Breast epithelium (tissue), 4 donors: ENCODE data around the gene GALNT7. TPM values are rescaled to one million over a fixed set of nuclear protein-coding genes. Genes with fewer than 3 reads are reported as not detected.

Experiments used
- DNase-seq, 2 donors: peaks; one replicate each; pipeline ENCODE4 v3.0.0-alpha.2; 2019; ENCODE audit warnings: low spot score in 2 of 2
- H3K27ac ChIP-seq, 2 donors: fragments of 200-600 bp; sonication (generic) in 1 of 2; one replicate each; pipeline ENCODE4 v1.5.1; 2016 to 2019; ENCODE audit warnings: mild to moderate bottlenecking in 1 of 2
- H3K27me3 ChIP-seq, 2 donors: fragments of 200-600 bp; sonication (generic) in 1 of 2; one replicate each; pipeline versions ENCODE4 v1.5.1 to v1.6.0; 2017 to 2019; ENCODE audit warnings: control low read depth in 1 of 2, mild to moderate bottlenecking in 1 of 2
- H3K36me3 ChIP-seq: fragments of 200-600 bp; one replicate; pipeline ENCODE4 v1.5.1; 2019
- H3K4me1 ChIP-seq, 2 donors: fragments of 200-600 bp; sonication (generic); one replicate each; pipeline ENCODE4 v1.5.1; 2016 to 2019; ENCODE audit warnings: control low read depth in 1 of 2
- H3K4me3 ChIP-seq, 3 donors: fragments of 200-600 bp; sonication (generic); 1 replicate in 2 of 3; 2 replicates in 1 of 3; pipeline ENCODE4 v1.5.1; 2016 to 2019; ENCODE audit warnings: mild to moderate bottlenecking in 3 of 3, moderate library complexity in 2 of 3
- H3K9me3 ChIP-seq, 2 donors: fragments of 200-600 bp; sonication (generic) in 1 of 2; one replicate each; pipeline ENCODE4 v1.5.1; 2016 to 2019; ENCODE audit warnings: control low read depth in 1 of 2
- CTCF ChIP-seq, 3 donors: fragments of 450-650 bp; IDR thresholded peaks; one replicate each; pipeline ENCODE4 v1.5.1; 2016 to 2017; ENCODE audit warnings: antibody characterized with exemption in 3 of 3, mild to moderate bottlenecking in 3 of 3, moderate library complexity in 3 of 3
- POLR2A ChIP-seq: fragments of 450-650 bp; IDR thresholded peaks from one replicate; pipeline ENCODE4 v1.6.1; 2016; ENCODE audit warnings: antibody characterized with exemption, mild to moderate bottlenecking, moderate library complexity
- POLR2AphosphoS5 ChIP-seq, 3 donors: sonication (generic); formaldehyde crosslinking; IDR thresholded peaks; one replicate each; pipeline ENCODE4 v1.6.1; 2017; ENCODE audit warnings: antibody characterized with exemption in 3 of 3
- intact Hi-C: fragments of 100-400 bp; cut with DNase I; formaldehyde crosslinking; loops from one replicate; pipeline ENCODE4 v1.15.1; 2023; ENCODE audit warnings: low total_unique reads
- total RNA-seq, 3 donors: library from RNA; depleted of rRNA; stranded (reverse); fragments of >200 nt; gene quantifications; one replicate each; pipeline ENCODE4 v1.1.0, GENCODE V29; 2016

Gene GALNT7
- total RNA-seq, 3 donors from 2014 or later, result 10.7 to 67.2 (median 52.2) TPM

DNA sequence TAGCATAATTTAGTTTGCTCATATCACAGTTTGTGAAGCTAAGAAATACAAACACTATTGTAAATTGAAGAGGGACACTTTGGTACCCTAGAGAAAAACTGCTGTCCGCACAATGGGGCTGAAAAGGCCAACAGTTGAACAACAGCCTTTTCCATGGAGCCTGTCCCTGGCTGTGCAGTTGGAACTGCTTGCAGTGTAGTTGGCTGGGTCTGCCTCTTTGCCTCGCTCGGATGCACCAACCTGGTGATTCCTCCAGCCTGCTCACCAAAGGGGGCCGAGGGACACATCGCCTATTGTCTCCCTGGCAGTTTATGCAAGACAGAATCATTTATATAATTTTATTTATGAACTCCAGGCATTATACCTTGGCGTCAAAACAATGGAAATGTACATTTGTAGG is 16.5 kb upstream of the GALNT7 start:
- H3K27me3 ChIP-seq, result no peaks in the 10 kb centered on the region
- intact Hi-C loops, result no loop called here

DNA sequence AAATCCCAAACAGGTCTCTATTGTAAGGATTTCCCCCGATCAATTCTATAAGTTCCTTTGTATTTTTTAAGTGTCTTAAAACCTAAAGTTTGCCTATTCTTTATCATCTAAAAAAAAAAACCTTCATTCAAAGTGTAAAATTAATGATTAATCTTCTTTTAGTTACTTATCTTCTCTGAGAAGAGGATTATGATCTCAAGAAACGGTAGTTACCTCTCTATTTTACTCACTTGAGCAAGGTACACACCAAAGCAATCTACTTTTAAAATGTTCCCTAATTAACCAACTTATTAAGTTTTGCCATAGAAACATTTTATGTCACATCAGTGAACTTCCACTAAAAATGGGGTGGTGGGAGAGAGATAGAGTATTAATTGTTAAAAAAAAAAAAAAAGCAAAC is 15.2 kb upstream of the GALNT7 start:
- no peak for DNase-seq
- H3K27me3 ChIP-seq, result no peaks in the 10 kb centered on the region
- intact Hi-C loops, result no loop called here
- no peaks in the 10 kb centered on the region for H3K9me3 ChIP-seq
- no peak overlapping the region for H3K27ac ChIP-seq
- H3K36me3 ChIP-seq, result no peaks in the 10 kb centered on the region
- TF ChIP-seq CTCF (IDR thresholded peaks at IDR 0.05) (no peak), POLR2A (no peak), POLR2AphosphoS5 (IDR thresholded peaks at IDR 0.05) (no peak)
- H3K4me1 ChIP-seq, result no peaks in the 10 kb centered on the region
- no peak overlapping the region for H3K4me3 ChIP-seq

More for the DNA sequence above, 16.5 kb upstream of the GALNT7 start:
- Histone ChIP-seq H3K9me3 (no peaks in the 10 kb centered on the region), H3K4me3 (no peak overlapping the region), H3K4me1 (no peaks in the 10 kb centered on the region), H3K36me3 (no peaks in the 10 kb centered on the region), H3K27ac (no peak overlapping the region)
- no peak for DNase-seq
- no peak for TF ChIP-seq CTCF (IDR thresholded peaks at IDR 0.05)
- TF ChIP-seq POLR2AphosphoS5 (IDR thresholded peaks at IDR 0.05), result no peak
- TF ChIP-seq POLR2A, result no peak

DNA sequence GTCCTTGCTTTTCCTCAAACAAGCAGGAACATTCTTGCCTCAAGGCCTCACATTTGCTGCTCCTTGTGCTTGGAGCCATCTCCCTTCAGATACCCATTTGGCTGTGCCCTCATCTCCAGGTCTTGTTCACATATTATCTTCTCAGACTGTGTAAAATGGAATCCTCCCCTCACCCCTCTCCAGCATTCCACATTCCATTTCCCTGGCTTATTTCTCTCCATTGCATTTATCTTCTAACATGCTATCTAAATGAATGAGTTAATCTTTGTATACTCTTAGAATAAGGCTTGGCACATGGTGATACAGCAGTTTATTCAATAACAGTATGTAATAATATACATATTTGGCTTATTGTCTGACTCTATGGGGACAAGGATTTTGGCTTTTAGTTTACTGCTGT is 8.8 kb upstream of the GALNT7 start:
- H3K4me1 ChIP-seq, result no peaks in the 10 kb centered on the region
- no peak for DNase-seq
- H3K27ac ChIP-seq, result no peak overlapping the region
- TF ChIP-seq POLR2AphosphoS5 (IDR thresholded peaks at IDR 0.05) (no peak), CTCF (IDR thresholded peaks at IDR 0.05) (no peak), POLR2A (no peak)
- no peaks in the 10 kb centered on the region for H3K36me3 ChIP-seq
- intact Hi-C loops, result no loop called here
- H3K27me3 ChIP-seq, result no peaks in the 10 kb centered on the region
- no peak overlapping the region for H3K4me3 ChIP-seq
- H3K9me3 ChIP-seq, result no peaks in the 10 kb centered on the region

GRCh38 chr4:173160871-173161270 is 7.7 kb upstream of the GALNT7 start:
- Histone ChIP-seq H3K36me3 (no peaks in the 10 kb centered on the region), H3K27me3 (no peaks in the 10 kb centered on the region)
- intact Hi-C loops, result no loop called here

DNA sequence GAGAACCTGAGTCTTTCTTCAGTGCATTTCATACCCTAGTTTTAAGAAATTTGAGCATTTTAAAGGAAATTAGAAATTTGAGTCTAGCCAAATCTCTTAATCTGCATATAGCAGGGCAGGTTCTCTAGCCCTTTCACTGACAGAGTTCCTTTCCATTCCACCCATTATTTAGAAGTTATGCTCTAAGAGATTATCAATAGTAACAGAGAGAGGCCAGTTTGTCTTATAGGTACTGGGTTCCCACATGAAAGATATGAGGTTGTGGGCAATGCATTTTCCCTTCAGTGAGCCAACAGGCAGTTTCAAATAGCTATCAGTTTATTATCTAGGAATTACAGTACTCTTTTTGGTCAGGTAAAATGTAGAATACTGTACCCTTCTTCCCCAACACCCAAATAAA is 7.3 kb upstream of the GALNT7 start:
- no peak for DNase-seq
- no peak for TF ChIP-seq CTCF (IDR thresholded peaks at IDR 0.05)
- TF ChIP-seq POLR2AphosphoS5 (IDR thresholded peaks at IDR 0.05), result no peak
- no peak for TF ChIP-seq POLR2A
- Histone ChIP-seq H3K27ac (no peak overlapping the region), H3K4me1 (no peaks in the 10 kb centered on the region), H3K27me3 (no peaks in the 10 kb centered on the region), H3K9me3 (no peaks in the 10 kb centered on the region), H3K4me3 (no peak overlapping the region), H3K36me3 (no peaks in the 10 kb centered on the region)
- intact Hi-C loops, result no loop called here

More at GRCh38 chr4:173160871-173161270, 7.7 kb upstream of the GALNT7 start:
- Histone ChIP-seq H3K4me1 (no peaks in the 10 kb centered on the region), H3K9me3 (no peaks in the 10 kb centered on the region), H3K4me3 (no peak overlapping the region), H3K27ac (no peak overlapping the region)
- no peak for DNase-seq
- TF ChIP-seq POLR2A (no peak), POLR2AphosphoS5 (IDR thresholded peaks at IDR 0.05) (no peak), CTCF (IDR thresholded peaks at IDR 0.05) (no peak)
